ACC112 (cell line): ENCODE results near the gene CLCN7.

Experiments used
- H2AFZ ChIP-seq: fragments of 200-600 bp; sonication (generic); one replicate; pipeline ENCODE4 v1.6.0; 2017; ENCODE audit warnings: antibody characterized with exemption, low read length; ENCODE audit not compliant: unreplicated experiment
- H3K27ac ChIP-seq: fragments of 200-600 bp; sonication (generic); 2 replicates; pipeline ENCODE4 v1.5.1; 2014; ENCODE audit warnings: low read depth, mild to moderate bottlenecking, antibody characterized with exemption, low read length, moderate library complexity
- H3K27me3 ChIP-seq: fragments of 200-600 bp; sonication (generic); 2 replicates; pipeline ENCODE4 v1.6.1; 2014; ENCODE audit warnings: mild to moderate bottlenecking, antibody characterized with exemption, low read length, moderate library complexity, mixed read lengths; ENCODE audit not compliant: insufficient read depth
- H3K36me3 ChIP-seq: fragments of 200-600 bp; sonication (generic); 2 replicates; pipeline ENCODE4 v1.6.1; 2016; ENCODE audit warnings: mild to moderate bottlenecking, antibody characterized with exemption, low read length, moderate library complexity, mixed read lengths; ENCODE audit not compliant: insufficient read depth
- H3K4me1 ChIP-seq: fragments of 200-600 bp; sonication (generic); one replicate; pipeline ENCODE4 v1.6.1; 2016; ENCODE audit warnings: low read length, mixed read lengths; ENCODE audit not compliant: insufficient read depth, unreplicated experiment, control insufficient read depth
- H3K4me3 ChIP-seq: fragments of 200-600 bp; sonication (generic); 2 replicates; pipeline ENCODE4 v1.5.1; 2014; ENCODE audit warnings: mild to moderate bottlenecking, low read depth, low read length
- H3K79me2 ChIP-seq: fragments of 200-600 bp; sonication (generic); one replicate; pipeline ENCODE4 v1.6.0; 2016; ENCODE audit warnings: low read length; ENCODE audit not compliant: control insufficient read depth, unreplicated experiment, insufficient read depth

The CLCN7 gene

DNA sequence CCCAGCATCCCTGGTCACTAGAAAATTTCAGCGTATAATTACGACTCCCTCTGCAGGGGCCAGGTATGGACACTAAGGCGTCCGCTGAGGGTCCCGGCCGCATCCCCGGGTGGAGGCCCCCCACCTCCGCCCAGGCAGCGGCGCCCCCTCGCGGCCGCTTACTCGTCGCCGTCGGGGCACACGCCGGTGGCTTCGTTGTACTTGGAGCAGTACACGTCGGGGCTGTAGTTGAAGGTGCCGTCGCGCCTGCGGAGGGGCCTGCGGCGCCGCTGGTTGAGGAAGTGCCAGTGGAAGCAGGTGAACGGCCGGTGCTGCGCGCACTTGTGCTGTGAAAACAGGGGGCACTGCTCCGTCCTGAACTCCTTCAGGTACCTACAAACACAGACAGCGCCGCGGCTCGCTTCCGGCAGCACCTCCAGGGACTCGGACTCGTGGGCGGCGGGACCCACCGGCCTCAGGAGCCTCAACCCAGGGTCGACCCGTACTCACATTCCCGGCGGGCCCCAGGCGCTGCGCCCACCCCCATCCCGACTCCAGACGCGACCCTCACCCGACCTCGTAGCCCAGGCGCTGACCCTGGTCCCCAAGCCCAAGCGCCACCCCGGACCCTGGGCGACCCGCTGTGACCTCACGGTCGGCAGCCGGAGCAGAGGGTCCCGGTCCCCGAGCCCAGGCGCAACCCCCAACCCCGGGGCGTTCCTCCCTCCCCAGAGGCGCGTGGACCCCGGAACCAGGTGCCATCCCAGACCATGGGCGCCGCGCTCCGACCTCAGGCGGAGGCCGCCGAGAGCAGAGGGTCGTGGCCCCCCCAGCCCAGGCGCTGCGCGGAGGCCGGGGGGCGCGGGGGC lies 60.9 kb downstream of the CLCN7 start:
- Histone ChIP-seq H3K27ac (no peak overlapping the region), H3K79me2 (peaks cover 7% of the 10 kb centered on the region), H3K36me3 (no peaks in the 10 kb centered on the region), H2AFZ (peak overlapping the region; percentile 91), H3K4me3 (peak overlapping the region; percentile 98), H3K4me1 (peaks cover 6% of the 10 kb centered on the region), H3K27me3 (no peaks in the 10 kb centered on the region)

- Histone ChIP-seq H3K4me1 (peaks cover 8% of the 10 kb centered on the region), H3K36me3 (no peaks in the 10 kb centered on the region), H3K27me3 (no peaks in the 10 kb centered on the region), H3K27ac (no peak overlapping the region), H3K79me2 (no peaks in the 10 kb centered on the region), H3K4me3 (no peak overlapping the region), H2AFZ (no peak overlapping the region)
Observed at GRCh38 chr16:1412847-1413246, 62.0 kb downstream of the CLCN7 start.

DNA sequence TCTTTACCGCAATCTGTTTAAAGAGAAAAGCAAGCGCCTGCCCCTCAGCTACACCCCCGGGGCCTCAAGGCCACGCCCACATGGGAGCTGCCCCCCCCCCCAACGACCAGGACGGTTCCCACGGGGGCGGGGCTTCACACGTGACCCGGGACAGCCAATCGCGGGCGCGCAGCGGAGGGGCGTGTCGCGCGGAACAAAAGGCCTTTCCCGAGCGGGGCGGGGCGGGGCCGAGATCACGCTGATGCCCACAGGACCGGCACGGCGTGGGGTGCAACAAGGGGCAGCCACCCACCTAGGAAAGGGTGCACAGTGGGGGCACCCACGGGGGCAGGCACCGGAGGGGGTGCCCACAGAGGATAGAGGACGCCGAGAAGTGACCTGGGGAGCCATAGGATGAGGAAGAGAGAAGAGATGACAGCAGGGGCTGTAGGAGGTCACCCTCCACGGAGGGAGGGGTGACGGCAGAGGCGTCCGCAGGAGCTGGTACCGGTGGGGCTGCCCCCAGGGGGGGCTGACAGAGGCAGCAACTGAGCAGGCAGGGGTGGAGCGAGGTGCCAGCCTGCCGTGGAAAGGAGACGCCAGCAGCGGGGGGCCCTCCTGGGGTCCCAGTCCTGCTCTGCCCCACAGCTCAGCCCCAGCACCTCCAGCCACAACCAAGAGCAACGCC lies 66.5 kb downstream of the CLCN7 start:
- peaks cover 3% of the 10 kb centered on the region for H3K4me1 ChIP-seq
- H3K27ac ChIP-seq: no peak overlapping the region
- no peaks in the 10 kb centered on the region for H3K27me3 ChIP-seq
- peak overlapping the region; percentile 71 for H3K4me3 ChIP-seq
- H3K79me2 ChIP-seq: no peaks in the 10 kb centered on the region
- H2AFZ ChIP-seq: no peak overlapping the region
- H3K36me3 ChIP-seq: no peaks in the 10 kb centered on the region

DNA sequence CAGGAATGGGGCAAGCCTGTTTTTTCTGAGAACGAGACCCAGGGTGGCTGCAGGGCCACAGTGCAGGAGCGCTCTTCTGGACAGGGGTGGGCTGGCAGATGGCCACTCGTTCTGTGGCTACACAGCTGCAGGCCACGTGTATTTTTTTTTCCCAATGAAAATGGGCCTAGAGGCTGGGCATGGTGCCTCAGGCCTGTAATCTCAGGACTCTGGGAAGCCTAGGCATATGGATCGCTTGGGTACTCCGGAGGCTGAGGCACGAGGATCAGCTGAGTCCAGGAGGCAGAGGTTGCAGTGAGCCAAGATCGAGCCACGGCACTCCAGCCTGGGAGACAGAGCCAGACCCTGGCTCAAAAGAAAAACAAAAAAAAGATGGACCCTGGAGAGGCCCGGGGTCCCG lies 67.1 kb downstream of the CLCN7 start:
- Histone ChIP-seq H3K4me1 (peaks cover 3% of the 10 kb centered on the region), H3K79me2 (no peaks in the 10 kb centered on the region), H2AFZ (no peak overlapping the region), H3K27ac (no peak overlapping the region), H3K36me3 (no peaks in the 10 kb centered on the region), H3K27me3 (no peaks in the 10 kb centered on the region), H3K4me3 (peak overlapping the region; percentile 71; the same call in 1 of the 2 replicates)

DNA sequence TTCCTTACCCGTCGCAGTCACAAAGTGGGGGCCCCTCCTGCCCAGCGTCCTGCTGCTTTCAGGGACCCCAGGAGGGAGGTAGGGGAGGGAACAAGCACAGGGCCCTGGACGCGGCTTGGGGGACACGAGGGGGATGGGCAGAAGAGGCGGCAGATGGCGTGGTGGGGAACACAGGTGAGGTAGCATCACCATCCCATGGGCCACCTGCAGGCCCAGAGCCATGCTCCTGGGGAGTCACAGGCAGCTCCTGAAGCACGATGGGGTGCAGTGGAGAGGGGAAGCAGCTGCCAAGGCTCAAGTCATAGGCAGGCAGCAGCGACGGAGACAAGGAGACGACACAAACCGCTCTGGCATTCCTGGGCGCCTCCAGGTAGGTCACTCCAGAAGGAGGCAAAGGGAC lies 71.1 kb downstream of the CLCN7 start:
- Histone ChIP-seq H3K4me1 (peaks cover 3% of the 10 kb centered on the region), H3K4me3 (no peak overlapping the region), H3K36me3 (no peaks in the 10 kb centered on the region), H3K79me2 (no peaks in the 10 kb centered on the region), H2AFZ (no peak overlapping the region), H3K27me3 (no peaks in the 10 kb centered on the region), H3K27ac (no peak overlapping the region)

GRCh38 chr16:1403036-1403435 lies 71.8 kb downstream of the CLCN7 start:
- no peak overlapping the region for H2AFZ ChIP-seq
- H3K4me1 ChIP-seq: no peaks in the 10 kb centered on the region
- no peaks in the 10 kb centered on the region for H3K79me2 ChIP-seq
- H3K27ac ChIP-seq: no peak overlapping the region
- H3K36me3 ChIP-seq: no peaks in the 10 kb centered on the region
- H3K4me3 ChIP-seq: no peak overlapping the region
- H3K27me3 ChIP-seq: no peaks in the 10 kb centered on the region

DNA sequence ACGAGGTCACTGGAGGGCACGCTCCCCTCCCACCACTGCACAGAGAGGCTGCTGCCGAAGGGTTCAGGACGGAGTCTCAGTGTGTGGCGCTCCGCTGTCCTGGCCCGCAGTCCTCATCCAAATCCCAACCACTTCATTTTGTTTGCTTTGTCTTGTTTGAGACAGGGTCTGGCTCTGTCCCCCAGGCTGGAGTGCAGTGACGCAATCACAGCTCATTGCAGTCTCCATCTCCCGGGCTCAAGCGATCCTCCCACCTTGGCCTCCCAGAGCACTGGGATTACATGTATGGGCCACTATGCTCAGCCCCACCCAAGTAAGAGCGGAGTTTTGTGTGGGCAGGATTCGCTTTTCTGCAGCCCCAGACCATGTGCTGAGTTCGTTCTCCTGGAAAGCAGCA lies 73.1 kb downstream of the CLCN7 start:
- Histone ChIP-seq H2AFZ (no peak overlapping the region), H3K36me3 (no peaks in the 10 kb centered on the region), H3K79me2 (no peaks in the 10 kb centered on the region)

DNA sequence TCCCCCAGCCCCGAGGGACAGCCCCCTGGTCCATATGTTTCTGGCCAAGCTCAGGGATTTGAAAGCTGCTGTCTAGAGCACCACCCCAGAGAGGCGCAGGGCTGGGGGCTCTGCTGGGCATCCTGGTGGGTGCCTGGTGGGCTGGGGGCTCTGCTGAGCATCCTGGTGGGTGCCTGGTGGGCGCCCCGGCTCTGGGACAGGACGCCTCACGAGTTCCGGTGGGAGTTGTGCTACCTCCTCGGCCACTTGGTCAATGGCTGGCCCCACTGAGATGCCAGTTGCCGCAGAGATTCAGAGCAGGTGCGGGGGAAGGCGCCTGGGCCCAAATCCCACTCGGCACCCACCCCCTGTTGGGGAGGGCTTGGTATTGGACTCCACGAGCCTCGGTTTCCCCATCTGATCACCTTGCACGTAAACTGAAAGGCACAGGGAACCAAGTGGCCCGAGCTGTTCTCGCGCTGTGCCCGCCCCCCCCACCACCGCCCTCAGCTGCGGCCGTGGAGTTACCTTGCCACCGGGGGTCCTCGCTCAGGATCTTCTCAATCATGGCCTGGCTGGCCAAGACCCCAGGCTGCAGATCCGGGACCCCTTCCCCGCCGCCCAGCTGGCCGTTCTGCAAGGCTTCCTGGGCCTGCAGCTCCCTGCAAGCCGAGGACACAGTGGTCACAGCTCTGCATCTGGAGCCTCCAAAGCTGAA lies 73.6 kb downstream of the CLCN7 start:
- H3K79me2 ChIP-seq: no peaks in the 10 kb centered on the region
- H3K4me3 ChIP-seq: no peak overlapping the region
- H3K36me3 ChIP-seq: no peaks in the 10 kb centered on the region
- H3K4me1 ChIP-seq: no peaks in the 10 kb centered on the region
- no peak overlapping the region for H3K27ac ChIP-seq
- H3K27me3 ChIP-seq: no peaks in the 10 kb centered on the region
- no peak overlapping the region for H2AFZ ChIP-seq

More for the DNA sequence above, 73.1 kb downstream of the CLCN7 start:
- no peak overlapping the region for H3K27ac ChIP-seq
- H3K4me1 ChIP-seq: no peaks in the 10 kb centered on the region
- no peaks in the 10 kb centered on the region for H3K27me3 ChIP-seq
- no peak overlapping the region for H3K4me3 ChIP-seq

GRCh38 chr16:1398826-1399581 lies 75.8 kb downstream of the CLCN7 start:
- no peak overlapping the region for H3K4me3 ChIP-seq
- H3K27ac ChIP-seq: no peak overlapping the region
- H3K79me2 ChIP-seq: no peaks in the 10 kb centered on the region
- no peaks in the 10 kb centered on the region for H3K4me1 ChIP-seq
- H3K36me3 ChIP-seq: no peaks in the 10 kb centered on the region
- no peaks in the 10 kb centered on the region for H3K27me3 ChIP-seq
- H2AFZ ChIP-seq: no peak overlapping the region

DNA sequence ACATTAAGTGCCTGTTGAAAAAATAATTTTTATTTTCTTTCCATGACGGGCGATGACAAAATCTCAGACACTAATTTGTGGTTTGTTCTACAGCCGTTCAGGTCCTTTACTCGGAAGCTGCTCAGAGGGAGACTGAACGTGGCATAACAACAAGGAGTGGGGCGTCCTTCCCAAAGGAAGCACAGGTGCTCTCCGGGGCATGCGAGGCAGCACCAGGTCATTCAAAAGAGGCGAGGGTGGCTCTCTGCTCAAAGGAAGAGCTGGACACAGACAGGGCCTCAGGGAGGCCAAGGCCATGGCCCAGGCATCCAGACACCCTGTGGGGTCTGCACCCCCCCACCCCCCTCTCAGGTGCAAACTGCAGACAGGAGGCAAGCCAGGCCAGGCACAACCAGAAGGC lies 76.5 kb downstream of the CLCN7 start:
- Histone ChIP-seq H3K4me1 (no peaks in the 10 kb centered on the region), H3K4me3 (no peak overlapping the region), H3K79me2 (no peaks in the 10 kb centered on the region), H2AFZ (no peak overlapping the region), H3K27me3 (no peaks in the 10 kb centered on the region), H3K36me3 (no peaks in the 10 kb centered on the region), H3K27ac (no peak overlapping the region)
